NT2/D1 (cell line): ENCODE data around the gene VEZT.

Source experiments
- SUZ12 ChIP-seq: IDR thresholded peaks from 2 replicates; pipeline ENCODE4 v1.6.1; 2011; ENCODE audit not compliant: insufficient read length, insufficient read depth; ENCODE audit errors: extremely low read depth
- ZNF274 ChIP-seq: IDR thresholded peaks from 2 replicates; pipeline ENCODE4 v1.6.1; 2011; ENCODE audit warnings: mild to moderate bottlenecking, low read depth, low read length

GRCh38 chr12:95225645-95226212 lies 8.1 kb downstream of the VEZT start:
- TF ChIP-seq ZNF274 (no peak), SUZ12 (no peak)
